ENCODE measurements around the gene FPGS.

GRCh38 chr9:127833555-127833954, 30.9 kb downstream of the FPGS start:
- TF ChIP-seq CTCF (optimal IDR thresholded peaks at IDR 0.05 in 1 of 3, IDR thresholded peaks at IDR 0.05 in 1 of 3, conservative IDR thresholded peaks at IDR 0.05 in 1 of 3; ENCODE audit: extremely low read depth in 1 of 3, insufficient read depth in 2 of 3, low read length in 3 of 3) (no peak), EZH2 (IDR thresholded peaks at IDR 0.05; ENCODE audit: low read length) (no peak)
